HG03469 (cell line): ENCODE measurements around the gene ARHGAP18.
A peak's percentile ranks its signal among the peaks of the same experiment; 100 is the strongest.

ENCODE experiments used
- ATAC-seq: cut with Tn5 transposase; IDR thresholded peaks from one replicate; pipeline ENCODE4 v1.9.1; 2021; ENCODE audit warnings: mild to moderate bottlenecking, moderate library complexity, moderate number of reproducible peaks; ENCODE audit not compliant: unreplicated experiment

Gene ARHGAP18

DNA sequence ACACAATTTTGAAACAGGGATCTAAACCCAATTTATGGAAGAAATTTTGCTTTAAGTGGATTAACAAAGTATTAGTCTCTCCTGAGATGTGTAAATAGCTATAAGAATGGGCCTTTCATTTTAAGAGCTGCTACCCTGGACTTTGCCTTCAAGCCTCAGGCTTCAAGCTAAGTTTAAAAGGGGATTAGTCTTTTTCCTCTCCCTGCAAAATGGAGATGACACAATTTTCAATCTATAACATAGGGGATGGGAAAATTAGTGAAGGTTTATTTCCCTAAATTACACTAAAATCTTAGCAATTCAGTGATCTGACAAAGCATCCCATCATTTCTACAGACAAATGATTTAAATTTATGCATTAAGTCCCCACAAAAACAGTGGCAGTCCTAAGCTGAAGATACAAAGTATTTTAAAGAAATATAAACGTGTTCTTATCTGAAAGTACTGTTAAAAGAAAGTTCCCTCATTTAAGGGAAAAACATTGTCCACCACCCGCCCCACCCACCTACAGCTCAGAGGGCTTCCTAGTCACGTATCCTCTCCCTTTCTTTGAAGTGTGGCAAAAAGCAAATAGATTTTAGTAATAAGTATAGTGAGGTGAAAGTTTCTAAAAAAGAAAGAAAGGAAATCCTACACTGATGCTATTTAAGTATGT lies 14.5 kb downstream of the ARHGAP18 start:
- ATAC-seq = peak; percentile 55

DNA sequence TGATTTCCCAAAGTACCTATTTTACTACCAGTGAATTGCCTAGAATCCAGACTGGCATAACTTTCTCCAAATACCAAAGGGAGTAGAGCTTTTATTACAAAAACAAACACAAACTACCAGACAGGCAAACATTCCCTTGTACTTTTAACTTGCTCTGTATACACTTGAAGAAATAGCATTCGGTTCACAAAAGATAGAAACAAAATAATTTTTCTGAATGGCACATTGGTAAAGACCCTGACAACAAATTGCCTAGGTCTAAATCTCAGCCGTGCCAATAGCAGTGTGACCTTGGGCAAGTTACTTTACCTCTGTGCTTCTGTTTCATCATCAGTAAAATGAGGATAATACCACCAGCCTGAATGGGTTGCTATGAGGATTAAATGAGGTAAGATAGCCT lies 15.9 kb downstream of the ARHGAP18 start:
- ATAC-seq = no peak

DNA sequence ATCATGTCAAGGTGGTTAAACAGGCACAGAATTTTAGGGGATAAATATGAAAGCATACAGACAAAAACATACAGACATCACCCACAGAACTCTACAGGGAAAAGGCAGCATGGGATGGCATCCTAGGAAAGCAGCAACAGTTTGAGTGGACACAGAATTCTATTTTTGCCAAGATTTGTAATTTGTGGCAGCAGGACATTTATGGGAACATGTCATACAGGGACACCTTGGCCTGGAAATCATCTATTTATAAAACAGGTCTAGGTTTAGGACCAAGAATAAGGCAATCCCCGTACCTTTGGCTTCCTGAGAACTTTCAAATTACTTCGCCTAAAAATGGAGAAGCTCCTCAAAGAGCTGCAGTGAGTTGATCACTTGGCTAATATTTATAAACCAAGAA lies 17.5 kb downstream of the ARHGAP18 start:
- no peak for ATAC-seq

DNA sequence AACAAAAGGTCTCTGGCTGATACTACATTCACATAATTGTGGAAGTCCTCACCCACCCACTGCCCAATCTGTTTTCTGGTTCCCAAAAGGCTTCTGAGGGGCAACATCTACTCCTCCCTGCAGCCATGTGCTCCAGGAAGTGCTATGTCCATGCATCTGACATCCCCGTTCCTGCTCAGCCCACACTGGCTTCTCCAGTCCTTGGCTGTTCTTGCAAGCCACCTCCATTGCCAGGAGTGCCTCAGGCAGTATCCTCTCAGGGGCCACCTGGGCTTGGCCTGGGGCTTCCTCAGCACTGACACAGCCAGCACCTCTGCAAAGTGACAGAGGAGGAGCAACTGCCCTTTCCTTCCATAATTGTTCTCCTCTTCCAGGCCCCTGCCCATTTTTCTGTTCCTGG lies 18.3 kb downstream of the ARHGAP18 start:
- ATAC-seq = no peak

DNA sequence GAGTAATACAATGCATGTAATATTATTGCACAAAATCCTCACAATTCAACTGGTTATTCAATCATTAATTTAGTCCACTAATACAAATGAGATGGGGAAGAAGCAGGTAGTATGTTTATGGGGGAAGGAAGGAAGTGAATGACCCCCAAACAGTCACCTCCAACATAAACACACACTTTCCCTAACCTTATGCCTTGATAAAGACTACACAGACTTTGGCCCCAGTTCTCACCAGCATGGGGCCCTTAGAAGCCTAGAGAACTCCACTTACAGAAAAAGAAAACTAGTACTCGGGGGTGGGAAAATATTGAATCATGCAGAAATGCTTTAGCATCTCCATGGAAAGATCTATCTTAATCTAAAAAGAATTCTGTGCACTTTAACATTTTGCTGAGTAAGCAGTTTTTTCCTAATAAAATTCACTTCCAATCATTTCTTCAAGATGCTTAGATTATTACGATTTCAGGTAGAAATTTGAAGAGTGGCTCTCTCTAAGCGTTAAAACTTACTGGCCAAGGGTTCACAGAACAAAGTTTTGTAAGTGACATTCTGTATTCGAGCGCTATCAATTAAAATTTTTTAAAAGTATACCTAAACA lies 18.8 kb downstream of the ARHGAP18 start:
- no peak for ATAC-seq

DNA sequence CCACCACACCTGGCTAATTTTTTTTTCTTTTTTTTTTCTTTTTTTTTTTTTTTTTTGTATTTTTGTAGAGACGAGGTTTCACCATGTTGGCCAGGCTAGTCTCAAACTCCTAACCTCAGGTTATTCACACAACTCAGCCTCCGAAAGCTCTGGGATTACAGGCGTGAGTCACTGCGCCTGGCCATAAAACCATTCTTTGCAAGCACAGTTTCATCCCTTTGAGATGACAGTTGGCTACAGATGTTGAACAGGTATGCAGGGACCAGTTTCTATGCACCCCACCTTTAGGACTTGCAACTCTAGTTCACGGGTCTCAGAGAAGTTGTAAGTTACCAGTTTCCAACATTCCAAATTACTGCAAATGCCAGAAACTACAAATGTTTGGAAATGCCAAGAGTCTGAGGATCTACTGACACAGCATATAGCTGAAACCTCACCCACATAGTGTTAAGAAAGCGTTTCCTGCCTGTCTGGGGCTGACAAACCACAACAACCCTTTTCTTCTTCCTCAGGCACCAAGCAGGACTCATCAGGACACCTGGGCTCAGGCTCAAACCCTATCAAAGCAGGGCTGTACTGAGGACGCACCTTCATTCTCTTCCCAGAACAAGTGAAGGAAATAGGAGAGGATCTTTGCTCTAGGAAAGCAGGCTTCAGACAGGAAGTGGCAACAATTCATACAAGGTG lies 22.9 kb downstream of the ARHGAP18 start:
- ATAC-seq = peak; percentile 60

DNA sequence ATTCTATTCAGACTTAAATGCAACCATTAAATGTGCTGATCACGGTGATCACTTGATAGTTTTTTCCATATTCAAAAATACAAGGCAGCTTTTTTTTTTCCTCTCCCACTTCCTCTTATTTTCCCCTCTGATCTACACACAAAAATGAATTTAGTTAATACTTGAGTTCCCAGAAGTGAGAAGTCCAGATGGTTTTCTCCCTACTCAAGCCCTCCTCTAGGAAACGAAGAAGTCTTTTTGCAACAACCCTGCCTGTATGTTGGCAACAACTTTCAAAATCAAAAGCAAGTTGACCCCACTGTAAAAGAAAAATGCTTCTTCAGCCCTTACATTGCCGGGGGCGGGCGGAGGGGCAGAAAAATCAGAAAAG lies 24.3 kb downstream of the ARHGAP18 start:
- ATAC-seq = no peak

DNA sequence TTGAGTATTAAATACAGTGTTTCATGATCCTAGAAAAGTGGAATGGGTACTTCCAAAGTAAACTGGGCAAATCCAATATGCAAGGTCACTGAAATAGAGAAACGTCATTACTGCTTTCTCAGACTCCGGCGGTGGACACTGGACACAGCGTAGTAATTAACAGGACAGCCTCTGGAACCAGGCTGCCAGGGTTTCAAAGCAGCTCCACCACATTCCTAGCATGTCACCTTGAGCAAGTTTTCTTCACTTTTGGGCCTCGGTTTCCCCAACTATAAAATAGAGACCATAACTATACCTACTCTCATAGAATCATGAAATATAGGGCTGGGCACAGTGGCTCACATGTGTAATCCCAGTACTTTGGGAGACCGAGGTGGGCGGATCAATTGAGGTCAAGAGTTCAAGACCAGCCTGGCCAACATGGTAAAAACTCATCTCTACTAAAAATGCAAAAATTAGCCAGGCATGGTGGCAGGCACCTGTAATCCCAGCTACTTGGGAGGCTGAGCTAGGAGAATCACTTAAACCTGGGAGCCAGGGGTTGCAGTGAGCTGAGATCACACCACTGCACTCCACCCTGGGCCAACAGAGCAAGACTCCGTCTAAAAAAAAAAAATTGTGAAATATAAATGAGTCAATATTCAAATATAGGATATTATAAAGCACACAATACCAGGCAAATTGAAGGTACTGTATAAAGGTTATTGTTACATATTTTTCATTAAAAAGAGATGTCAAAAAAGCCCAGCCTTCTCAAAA lies 24.9 kb downstream of the ARHGAP18 start:
- ATAC-seq = no peak

DNA sequence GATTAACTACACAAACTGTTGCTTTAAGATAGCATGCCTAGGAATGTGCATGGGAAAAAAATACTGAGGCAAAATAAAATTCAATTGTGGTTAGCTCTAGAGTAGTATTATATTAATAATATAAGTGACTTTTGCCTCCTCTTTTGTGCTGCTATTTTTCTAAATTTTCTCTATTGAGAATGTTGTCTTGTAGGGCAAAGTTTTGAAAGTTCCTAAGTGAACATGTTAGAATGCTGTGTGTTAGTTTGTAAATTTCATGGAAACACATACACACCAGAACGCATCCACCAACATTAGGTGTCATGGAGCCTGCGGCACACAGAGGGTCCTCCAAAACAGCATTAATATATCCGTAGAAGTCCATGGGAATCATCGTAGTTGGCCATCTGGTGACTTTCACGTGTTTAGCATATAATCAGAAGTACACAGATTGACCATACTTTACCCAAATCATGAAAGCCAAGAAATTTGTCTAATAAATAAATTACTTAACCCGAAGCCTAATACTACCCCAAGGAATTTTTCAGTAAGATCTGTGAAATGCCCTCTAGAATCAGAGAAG lies 25.6 kb downstream of the ARHGAP18 start:
- no peak for ATAC-seq

DNA sequence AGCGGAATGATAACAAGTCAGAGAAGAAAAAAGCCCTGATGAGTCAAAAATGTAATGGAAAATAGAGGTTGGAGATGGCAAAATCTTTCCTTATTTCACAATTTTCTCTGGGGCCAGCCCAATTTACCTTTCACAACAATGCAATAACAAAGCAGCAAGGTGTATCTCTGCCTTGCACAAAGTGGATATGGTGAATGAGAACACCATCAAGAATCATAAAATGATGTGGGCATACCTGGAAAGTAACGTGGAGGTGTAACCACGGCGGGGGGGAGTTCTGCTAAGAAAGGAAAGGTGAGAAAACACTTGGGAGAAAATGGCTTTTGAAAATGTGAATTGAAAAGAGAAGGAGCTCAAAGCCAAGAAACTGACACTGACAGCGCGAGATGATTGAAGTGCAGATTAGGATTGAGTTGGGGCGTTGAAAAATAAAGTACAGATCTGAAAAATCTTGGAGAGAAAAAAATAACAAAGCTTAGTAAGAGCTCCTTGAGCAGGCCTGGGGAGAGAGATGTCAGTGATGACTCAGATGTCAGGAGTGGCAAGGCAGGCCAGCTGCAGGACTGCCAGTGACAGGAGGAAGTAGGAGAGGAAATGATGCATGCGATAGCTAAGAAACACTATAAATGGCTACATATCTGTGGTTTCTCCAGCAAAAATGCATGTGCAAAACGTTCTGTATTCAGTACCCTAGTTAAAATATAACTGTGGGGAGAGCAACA lies 26.2 kb downstream of the ARHGAP18 start:
- ATAC-seq = peak; percentile 96

DNA sequence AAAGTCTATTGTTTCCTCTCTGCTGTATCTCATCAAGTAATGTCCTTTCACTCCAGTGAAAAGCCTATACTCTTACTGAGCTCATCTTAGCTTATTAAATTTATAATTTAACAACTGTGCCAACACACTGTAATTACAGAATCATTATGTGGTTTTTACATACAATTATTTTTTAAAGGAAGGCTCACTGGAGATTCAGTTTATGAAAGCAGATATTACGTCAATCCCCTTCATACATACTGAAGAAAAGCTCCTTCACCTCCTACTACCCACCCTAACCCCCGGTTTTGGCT lies 28.1 kb downstream of the ARHGAP18 start:
- ATAC-seq = no peak

DNA sequence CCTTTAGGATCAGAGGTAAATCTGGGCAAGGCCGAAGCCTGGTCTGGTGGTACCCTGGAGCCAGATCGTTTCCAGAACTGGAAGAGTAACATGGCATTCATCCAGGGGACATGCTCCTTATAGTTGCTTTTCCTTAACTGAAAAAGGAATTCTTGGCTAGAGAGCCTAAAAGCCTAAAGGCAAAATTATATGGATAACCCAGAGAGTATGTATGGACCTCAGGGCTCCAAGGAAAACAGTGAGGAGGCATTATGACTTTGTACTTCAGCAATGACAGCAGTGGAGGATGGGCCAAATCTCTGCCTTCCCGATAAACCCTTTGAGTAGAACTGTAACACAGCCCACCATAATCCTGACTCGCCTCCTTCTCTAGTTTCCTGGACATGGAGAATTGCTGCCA lies 29.3 kb downstream of the ARHGAP18 start:
- no peak for ATAC-seq

DNA sequence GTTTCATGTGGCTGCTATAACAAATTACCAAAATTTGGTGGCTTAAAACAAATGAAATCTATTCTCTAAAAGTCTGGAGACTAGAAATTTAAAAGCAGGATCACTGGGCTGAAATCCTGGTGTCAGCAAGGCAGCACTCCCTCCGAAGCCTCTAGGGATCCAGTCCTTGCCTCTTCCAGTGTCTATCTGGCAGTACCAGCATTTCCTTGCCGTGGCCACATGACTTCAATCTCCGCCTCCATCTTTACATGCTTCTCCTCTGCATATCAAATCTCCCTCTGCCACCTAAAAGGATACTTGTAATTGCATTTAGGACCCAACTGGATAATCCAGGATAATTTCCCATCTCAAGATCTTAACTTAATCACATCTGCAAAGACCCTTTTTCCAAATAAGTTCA lies 30.2 kb downstream of the ARHGAP18 start:
- ATAC-seq = no peak

DNA sequence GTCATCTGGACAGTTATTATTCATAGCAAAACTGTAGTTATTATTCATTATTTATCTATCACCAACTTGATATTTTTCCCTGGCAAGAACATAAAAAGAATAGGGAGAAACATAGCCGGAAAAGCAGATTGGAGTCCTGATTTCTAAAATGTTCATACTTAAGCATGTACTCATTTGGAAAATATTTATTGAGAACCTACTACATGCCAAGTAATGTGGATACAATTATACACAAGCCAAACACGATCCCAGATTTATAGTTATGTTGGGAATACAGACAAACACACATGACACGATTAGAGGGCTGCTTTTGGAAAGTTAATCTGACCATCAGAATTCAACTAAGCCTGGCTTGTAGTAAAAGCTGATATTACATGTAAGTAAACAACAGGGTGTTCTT lies 30.7 kb downstream of the ARHGAP18 start:
- no peak for ATAC-seq

DNA sequence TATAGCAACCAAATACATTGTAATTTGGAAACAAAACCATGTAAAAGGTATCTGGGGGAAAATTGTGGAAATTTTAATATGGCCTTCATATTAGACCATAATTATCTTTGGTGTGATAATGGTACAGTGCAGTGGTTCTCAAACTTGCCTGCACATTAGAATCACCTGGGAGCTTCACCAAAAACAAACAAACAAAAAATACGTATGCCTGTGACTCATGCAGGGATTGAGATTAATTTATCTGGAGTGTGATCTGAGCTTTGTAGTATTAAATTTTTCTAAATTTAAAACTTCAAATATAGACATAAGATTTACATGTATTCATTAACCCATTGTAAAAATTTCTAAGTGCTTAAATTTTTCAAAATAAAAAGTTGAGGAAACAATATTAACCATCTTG lies 31.5 kb downstream of the ARHGAP18 start:
- no peak for ATAC-seq

DNA sequence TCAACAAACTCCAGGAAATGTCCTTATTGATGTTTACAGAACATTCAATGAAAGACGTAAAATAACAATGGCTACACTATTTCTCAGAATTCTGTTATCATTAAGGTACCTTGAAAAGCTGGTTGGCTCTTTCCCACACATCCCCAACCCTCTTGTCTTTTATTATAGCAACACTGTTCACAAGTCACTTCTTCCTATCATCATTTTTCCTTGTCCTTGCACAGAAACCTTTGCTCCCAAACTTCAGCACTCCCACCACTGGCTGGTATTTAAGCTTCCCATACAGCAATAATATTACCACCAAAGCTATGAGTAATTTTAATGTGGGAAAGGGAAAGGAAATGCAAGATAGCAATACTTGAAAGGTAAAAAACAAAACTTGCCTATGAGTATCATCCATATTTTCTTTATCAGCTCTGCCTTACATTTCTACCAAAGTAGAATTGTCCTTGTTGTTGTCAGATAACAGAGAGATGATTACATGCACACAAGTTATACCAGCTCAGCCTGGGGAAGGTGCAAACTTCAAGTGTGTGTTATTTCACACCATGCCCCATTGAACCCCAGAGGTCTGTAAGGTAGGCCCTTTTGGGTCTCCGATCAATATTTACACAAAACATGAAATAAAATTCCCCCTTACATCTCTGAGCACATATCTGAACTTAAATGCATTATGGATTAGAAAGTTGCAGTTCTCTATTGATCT lies 32.2 kb downstream of the ARHGAP18 start:
- ATAC-seq = no peak

DNA sequence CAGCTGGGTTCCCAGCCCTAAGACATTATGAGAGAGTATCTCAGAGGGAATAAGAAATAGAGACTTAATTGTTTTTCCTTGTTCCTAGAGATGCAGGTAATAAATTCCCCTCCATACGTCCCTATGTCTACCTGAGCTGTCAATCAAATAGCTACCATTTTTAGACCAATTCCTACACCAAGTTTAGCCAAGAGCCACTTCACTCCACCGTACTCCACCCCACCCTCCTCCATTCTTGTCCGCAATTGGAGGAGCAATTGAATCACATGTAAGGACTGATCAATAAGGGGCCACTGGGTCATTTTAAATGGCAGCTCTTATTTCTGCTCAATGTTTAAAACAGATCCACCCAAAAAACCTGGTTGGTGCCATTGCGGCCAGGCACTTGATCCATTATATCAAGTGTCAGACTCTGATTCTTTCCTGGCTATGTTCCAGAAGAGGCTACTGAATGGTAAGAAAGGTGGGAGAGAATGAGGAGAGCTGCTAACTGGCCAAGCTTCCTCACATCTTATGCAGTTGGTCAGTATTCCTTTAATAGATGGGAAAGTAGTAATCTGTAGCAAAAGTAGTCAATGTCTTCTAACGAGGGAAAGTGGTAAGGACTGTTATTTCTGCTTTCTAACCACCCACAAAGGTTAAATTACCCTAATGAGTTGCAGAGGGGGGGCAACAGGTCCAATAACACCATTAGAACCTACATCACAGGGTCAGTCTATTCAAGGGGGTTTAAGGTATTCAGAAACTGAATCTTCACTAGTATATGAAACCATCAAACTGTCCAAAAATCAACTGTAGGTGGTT lies 34.1 kb downstream of the ARHGAP18 start:
- no peak for ATAC-seq

DNA sequence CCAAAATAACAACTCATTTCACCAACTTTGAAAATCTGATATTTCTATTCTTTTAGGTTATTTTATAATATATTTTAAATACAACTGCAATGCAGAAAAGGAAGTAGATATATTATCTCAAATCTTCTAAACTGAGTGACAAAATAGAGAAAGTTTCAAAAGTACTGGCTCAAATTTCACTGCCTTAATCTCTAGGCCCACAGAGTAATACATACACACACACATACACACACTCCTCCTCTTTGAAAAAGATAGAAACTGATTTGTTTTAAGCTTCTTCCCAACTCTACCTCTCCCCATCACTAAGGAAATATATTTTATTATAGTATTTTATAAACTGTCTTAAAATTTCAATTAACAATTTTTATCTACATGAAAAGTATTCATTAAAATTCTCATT lies 36.2 kb downstream of the ARHGAP18 start:
- ATAC-seq = no peak

DNA sequence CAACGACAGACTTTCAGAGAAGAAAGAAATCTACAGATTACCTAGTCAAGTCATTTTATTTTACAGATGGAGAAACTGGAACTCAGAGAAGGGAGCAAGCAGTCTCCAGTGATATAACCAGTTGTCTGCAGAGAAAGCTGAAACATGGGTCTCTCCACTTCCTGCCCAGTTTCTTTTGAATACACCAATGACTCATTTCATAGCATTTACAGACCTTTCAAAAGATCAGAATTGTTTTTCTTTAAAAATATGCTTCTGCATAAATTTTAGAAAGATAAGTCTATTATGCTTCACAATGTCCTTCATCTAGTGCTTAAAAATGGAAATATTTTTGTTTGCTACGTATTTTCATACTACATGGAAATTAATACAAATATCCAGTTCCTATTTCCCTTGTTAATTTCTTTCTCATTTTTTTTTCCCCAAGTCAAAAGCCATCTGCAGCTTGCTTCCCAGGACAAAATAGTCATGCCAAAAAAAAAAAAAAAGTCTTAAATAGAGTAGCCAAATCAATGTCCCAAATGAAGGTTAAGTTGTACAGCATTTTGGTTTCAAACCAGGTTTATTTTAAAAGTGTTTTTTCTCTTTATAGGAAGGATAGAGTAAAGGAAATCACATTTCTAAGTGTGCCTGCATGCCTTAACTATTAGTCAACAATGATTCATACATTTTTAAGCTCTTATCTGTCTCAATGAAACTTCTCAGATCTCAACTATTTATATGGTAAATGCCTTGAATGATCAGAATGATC lies 36.9 kb downstream of the ARHGAP18 start:
- ATAC-seq = peak; percentile 76
